ENCODE results near the gene TBC1D7.

DNA sequence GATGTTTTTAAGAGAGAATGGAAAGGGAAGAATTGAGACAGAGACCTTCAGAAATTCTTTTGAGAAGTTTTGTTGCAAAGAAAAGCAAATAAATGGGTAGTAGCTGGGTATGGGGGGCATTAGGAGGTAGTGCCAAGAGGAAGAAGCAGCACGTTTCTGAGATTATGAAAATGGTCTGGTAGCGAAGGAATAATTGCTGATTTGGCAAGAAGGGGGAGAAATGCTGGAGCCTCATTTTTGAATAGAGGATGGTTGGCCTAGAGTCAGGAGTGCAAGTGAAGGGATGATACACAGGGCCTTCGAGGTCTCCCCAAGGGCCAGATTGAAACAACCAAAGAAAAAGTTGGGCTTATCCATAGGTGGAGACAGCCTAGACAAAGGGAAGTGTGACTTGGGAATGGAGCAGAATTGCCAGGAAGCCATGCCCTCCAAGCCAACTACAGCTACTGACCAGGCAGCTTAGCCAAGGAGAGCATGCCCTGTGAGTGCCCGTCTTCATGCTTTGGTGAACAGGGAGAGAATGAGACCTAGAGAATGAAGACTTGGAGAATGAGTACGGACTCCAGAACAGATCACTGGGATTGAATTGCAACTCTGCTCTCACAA is 14.2 kb upstream of the TBC1D7 start:
- TF ChIP-seq, protein P1, sequence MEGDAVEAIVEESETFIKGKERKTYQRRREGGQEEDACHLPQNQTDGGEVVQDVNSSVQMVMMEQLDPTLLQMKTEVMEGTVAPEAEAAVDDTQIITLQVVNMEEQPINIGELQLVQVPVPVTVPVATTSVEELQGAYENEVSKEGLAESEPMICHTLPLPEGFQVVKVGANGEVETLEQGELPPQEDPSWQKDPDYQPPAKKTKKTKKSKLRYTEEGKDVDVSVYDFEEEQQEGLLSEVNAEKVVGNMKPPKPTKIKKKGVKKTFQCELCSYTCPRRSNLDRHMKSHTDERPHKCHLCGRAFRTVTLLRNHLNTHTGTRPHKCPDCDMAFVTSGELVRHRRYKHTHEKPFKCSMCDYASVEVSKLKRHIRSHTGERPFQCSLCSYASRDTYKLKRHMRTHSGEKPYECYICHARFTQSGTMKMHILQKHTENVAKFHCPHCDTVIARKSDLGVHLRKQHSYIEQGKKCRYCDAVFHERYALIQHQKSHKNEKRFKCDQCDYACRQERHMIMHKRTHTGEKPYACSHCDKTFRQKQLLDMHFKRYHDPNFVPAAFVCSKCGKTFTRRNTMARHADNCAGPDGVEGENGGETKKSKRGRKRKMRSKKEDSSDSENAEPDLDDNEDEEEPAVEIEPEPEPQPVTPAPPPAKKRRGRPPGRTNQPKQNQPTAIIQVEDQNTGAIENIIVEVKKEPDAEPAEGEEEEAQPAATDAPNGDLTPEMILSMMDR (IDR thresholded peaks at IDR 0.05) = no peak
- no peak for TF ChIP-seq ZFX (IDR thresholded peaks at IDR 0.05; ENCODE audit: borderline replicate concordance)
